Duodenal mucosa (tissue), 2 donors: Measurements from ENCODE around the gene RAPGEF1.

Source experiments
- H3K27ac ChIP-seq: one replicate; pipeline ENCODE4 v1.7.0; 2013; ENCODE audit warnings: low read depth, low read length
- H3K27me3 ChIP-seq, 2 donors: one replicate each; pipeline ENCODE4 v1.7.0; 2013; ENCODE audit warnings: low read length in 2 of 2, control low read depth in 1 of 2; ENCODE audit not compliant: insufficient read depth in 2 of 2, control insufficient read depth in 1 of 2
- H3K36me3 ChIP-seq, 2 donors: one replicate each; pipeline ENCODE4 v1.7.0; 2013; ENCODE audit warnings: low read length in 2 of 2, control low read depth in 1 of 2; ENCODE audit not compliant: insufficient read depth in 2 of 2, control insufficient read depth in 1 of 2
- H3K4me1 ChIP-seq, 2 donors: one replicate each; pipeline ENCODE4 v1.7.0; 2013; ENCODE audit warnings: low read length in 2 of 2, control low read depth in 1 of 2; ENCODE audit not compliant: insufficient read depth in 2 of 2, control insufficient read depth in 1 of 2
- H3K4me3 ChIP-seq, 2 donors: one replicate each; pipeline ENCODE4 v1.7.0; 2013; ENCODE audit warnings: low read length in 2 of 2, low read depth in 1 of 2
- H3K9ac ChIP-seq, 2 donors: one replicate each; pipeline ENCODE4 v1.7.0; 2013; ENCODE audit warnings: low read length in 2 of 2, low read depth in 1 of 2
- H3K9me3 ChIP-seq, 2 donors: one replicate each; pipeline ENCODE4 v1.7.0; 2013; ENCODE audit warnings: low read length in 2 of 2, control low read depth in 1 of 2; ENCODE audit not compliant: control insufficient read depth in 1 of 2

The RAPGEF1 gene

GRCh38 chr9:131612851-131613250 is 127.0 kb downstream of the RAPGEF1 start:
- H3K9me3 ChIP-seq: no peaks in the 10 kb centered on the region
- no peak overlapping the region for H3K9ac ChIP-seq
- no peaks in the 10 kb centered on the region for H3K27me3 ChIP-seq
- H3K4me3 ChIP-seq: no peak overlapping the region
- H3K27ac ChIP-seq: no peak overlapping the region
- peaks cover 0 to 10% of the 10 kb centered on the region in 2 donors for H3K4me1 ChIP-seq
- peaks cover 30 to 81% of the 10 kb centered on the region in 2 donors for H3K36me3 ChIP-seq

- H3K27ac ChIP-seq: no peak overlapping the region
- H3K9ac ChIP-seq: no peak overlapping the region
Measured at GRCh38 chr9:131611586-131612315, 128.1 kb downstream of the RAPGEF1 start.

GRCh38 chr9:131610231-131610761 is 129.6 kb downstream of the RAPGEF1 start:
- H3K4me1 ChIP-seq: peaks cover 11 to 19% of the 10 kb centered on the region in 2 donors
- H3K27me3 ChIP-seq: no peaks in the 10 kb centered on the region
- no peak overlapping the region for H3K4me3 ChIP-seq
- H3K9ac ChIP-seq: no peak overlapping the region
- H3K9me3 ChIP-seq: no peaks in the 10 kb centered on the region
- H3K36me3 ChIP-seq: peaks cover 24 to 69% of the 10 kb centered on the region in 2 donors
- no peak overlapping the region for H3K27ac ChIP-seq

More at GRCh38 chr9:131611586-131612315, 128.1 kb downstream of the RAPGEF1 start:
- no peak overlapping the region for H3K4me3 ChIP-seq
- H3K9me3 ChIP-seq: no peaks in the 10 kb centered on the region
- peaks cover 5 to 14% of the 10 kb centered on the region in 2 donors for H3K4me1 ChIP-seq
- peaks cover 30 to 79% of the 10 kb centered on the region in 2 donors for H3K36me3 ChIP-seq
- H3K27me3 ChIP-seq: no peaks in the 10 kb centered on the region

DNA sequence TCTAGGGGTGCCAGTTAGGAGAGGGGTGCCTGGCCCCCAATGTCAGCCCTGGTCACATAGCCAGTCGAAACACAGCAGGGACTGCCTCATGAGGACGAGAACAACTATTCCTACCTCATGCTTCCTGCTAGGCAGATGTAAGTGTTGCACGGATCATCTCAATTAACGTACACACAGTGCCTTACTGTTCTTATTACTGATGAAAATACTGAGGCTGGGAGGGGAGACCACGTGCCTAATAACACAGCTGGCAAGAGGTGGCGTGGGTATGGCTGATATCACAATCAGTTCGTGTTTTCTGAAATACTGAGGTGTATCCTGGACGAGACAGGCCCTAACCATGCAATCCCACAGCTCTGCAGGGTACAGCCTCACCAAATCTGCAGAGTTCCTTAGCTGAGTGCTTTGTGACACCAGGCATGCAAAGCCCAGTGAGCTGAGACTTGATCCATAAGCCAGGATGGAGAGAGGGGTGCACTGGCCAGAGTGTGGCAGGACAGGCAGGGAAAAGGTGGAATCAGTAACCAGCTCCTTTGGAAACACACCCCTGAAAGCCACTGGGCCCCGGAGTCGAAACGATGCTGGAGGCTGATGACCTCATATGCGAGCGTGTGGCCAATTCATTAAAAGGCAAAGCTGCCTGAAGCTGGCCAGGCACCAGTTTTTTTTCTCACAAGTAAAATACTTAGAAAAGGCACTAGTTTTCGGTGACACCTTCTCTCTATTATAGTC is 130.6 kb downstream of the RAPGEF1 start:
- Histone ChIP-seq H3K4me1 (peaks cover 11 to 19% of the 10 kb centered on the region in 2 donors), H3K9me3 (no peaks in the 10 kb centered on the region), H3K9ac (no peak overlapping the region), H3K4me3 (no peak overlapping the region), H3K36me3 (peaks cover 26 to 74% of the 10 kb centered on the region in 2 donors), H3K27me3 (no peaks in the 10 kb centered on the region), H3K27ac (no peak overlapping the region)

- no peak overlapping the region for H3K9ac ChIP-seq
- H3K36me3 ChIP-seq: peaks cover 23 to 76% of the 10 kb centered on the region in 2 donors
- H3K4me3 ChIP-seq: no peak overlapping the region
- H3K27me3 ChIP-seq: no peaks in the 10 kb centered on the region
- peak overlapping the region; percentile 15 for H3K27ac ChIP-seq
- no peaks in the 10 kb centered on the region for H3K9me3 ChIP-seq
- H3K4me1 ChIP-seq: peaks cover 11 to 19% of the 10 kb centered on the region in 2 donors
Measured at GRCh38 chr9:131608493-131609037, 131.3 kb downstream of the RAPGEF1 start.

- Histone ChIP-seq H3K27me3 (no peaks in the 10 kb centered on the region), H3K27ac (no peak overlapping the region), H3K9ac (no peak overlapping the region), H3K4me1 (peaks cover 11 to 19% of the 10 kb centered on the region in 2 donors), H3K9me3 (no peaks in the 10 kb centered on the region), H3K36me3 (peaks cover 24 to 76% of the 10 kb centered on the region in 2 donors), H3K4me3 (no peak overlapping the region)
Measured at GRCh38 chr9:131607591-131607990, 132.3 kb downstream of the RAPGEF1 start.

DNA sequence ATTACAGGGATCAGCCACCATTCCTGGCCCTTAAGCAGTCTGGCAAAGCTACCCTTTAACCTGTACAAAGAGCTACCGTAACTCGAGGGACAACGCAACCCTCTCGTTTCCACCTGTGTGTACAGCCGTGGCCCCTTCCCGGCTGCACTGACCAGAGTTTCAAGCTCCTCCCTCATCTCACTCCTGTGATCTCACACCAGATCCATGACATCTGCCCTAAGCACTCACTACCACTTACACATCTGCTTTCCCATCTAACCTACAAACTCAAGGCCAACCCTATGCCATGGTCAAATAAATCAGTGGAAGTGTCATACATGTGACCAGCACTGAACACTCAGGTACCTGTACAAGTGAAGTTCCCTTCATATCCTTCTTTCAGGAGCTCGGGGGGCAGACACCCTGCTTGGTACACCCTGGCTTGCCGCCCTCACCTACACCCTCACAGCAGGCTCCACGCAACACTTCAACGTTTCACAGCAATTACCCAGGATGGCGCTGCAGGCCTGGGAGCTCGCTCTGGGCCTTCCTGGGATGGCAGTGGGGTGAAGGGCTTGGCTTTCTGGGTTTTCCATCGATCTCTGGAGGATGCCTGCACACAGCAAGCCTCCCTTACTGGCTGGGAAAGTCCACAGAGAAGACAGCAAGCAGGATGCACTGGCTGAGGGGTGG is 132.8 kb downstream of the RAPGEF1 start:
- H3K4me3 ChIP-seq: no peak overlapping the region
- H3K9me3 ChIP-seq: no peaks in the 10 kb centered on the region
- H3K4me1 ChIP-seq: peaks cover 11 to 19% of the 10 kb centered on the region in 2 donors
- H3K27ac ChIP-seq: no peak overlapping the region
- no peaks in the 10 kb centered on the region for H3K27me3 ChIP-seq
- H3K36me3 ChIP-seq: peaks cover 26 to 76% of the 10 kb centered on the region in 2 donors
- no peak overlapping the region for H3K9ac ChIP-seq

DNA sequence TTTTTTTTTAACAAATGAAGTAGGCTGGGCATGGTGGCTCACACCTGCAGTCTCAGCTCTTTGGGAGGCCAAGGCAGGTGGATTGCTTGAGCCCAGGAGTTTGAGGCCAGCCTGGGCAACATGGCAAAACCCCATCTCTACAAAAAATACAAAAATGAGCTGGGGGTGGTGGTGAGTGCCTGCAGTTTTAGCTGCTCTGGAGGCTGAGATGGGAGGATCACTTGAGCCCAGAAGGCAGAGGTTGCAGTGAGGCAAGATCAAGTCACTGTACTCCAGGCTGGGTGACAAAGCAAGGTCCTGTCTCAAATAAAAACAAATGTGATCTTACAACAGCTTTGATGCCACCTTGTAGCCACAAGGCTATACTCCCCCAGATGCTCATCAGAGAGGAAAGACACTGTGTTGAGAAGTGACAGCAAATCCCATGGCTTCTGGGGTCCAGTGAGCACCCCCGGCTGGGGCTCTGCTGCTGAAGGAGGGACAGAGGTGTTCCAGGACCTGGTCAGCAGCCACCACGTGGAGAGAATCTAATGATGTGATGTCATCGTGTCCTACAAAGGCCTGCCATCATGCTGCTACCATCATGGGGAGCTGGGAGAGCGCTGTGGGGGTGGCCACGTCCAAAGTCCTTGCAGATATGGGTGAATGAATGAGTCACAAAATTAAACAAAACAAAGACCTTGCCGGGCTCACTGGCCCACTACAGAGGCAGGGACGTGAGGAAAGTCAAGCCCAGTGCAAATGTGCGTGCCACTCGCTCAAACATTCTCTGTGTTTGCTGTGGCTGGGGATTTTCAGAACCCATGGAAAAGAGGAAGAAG is 133.9 kb downstream of the RAPGEF1 start:
- Histone ChIP-seq H3K9ac (no peak overlapping the region), H3K27ac (no peak overlapping the region), H3K4me1 (peaks cover 11 to 19% of the 10 kb centered on the region in 2 donors), H3K4me3 (no peak overlapping the region), H3K9me3 (no peaks in the 10 kb centered on the region), H3K36me3 (peaks cover 26 to 75% of the 10 kb centered on the region in 2 donors), H3K27me3 (no peaks in the 10 kb centered on the region)

DNA sequence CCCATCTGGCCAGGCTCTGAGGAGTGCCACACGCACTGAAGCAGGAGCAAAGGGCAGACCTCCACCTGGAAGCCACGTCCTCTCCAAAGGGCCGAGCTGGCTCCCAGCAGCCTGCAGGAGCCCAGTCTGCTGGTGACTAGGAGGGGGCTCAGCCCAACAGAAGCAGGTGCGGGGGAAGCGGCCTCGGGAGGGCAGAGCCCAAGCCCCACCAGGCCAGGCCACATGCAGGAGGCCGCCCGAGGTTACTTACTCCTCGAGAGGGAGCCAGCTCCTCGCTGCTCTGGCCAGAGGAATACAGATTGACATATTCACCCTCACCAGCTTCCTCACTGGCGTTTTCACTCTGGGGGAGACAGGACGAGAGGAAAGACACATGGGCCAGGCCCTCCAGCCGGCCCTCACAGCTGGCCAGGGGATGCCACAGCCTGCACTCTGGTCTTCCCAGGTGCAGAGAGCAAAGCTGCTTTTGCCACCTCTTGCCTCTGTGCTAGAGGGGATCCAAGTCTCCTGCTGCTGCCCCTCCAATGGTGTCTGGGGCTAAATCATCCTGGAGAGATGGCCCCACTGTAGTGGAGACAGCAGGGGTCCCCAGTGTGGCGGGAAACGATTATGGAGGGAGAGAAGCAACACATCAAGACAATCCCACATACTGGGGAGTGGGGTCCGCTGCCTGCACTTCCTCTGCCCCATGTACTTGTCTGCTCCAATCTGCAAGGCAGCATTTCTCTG is 136.0 kb downstream of the RAPGEF1 start:
- Histone ChIP-seq H3K36me3 (peaks cover 26 to 68% of the 10 kb centered on the region in 2 donors), H3K4me1 (peaks cover 11 to 13% of the 10 kb centered on the region in 2 donors), H3K27me3 (no peaks in the 10 kb centered on the region)

More for the DNA sequence above, 136.0 kb downstream of the RAPGEF1 start:
- no peak overlapping the region for H3K27ac ChIP-seq
- no peak overlapping the region for H3K9ac ChIP-seq
- H3K9me3 ChIP-seq: no peaks in the 10 kb centered on the region
- no peak overlapping the region for H3K4me3 ChIP-seq
